Stimulated activated CD8-positive, alpha-beta memory T cell treated with anti-CD3 and anti-CD28 coated beads, Interleukin-15, amount 100 ng/mL, for 1 hour (primary cell): Measurements from ENCODE around the gene PCBD2.
"Not testable (repeated sequence)": the region's sequence is repeated elsewhere in the genome, so short reads cannot be mapped to it uniquely, and the experiment has no call there.

ENCODE experiments used
- DNase-seq: peaks from one replicate; pipeline ENCODE4 v3.0.0-alpha.2; 2020; ENCODE audit warnings: low read depth

The PCBD2 gene

GRCh38 chr5:134904610-134905245 is at the start of gene PCBD2:
TSS of gene PCBD2 (plus strand) at chr5:134905131. CDS start at chr5:134905140, 9 bp downstream.
- DNase-seq = peak; percentile 82

DNA sequence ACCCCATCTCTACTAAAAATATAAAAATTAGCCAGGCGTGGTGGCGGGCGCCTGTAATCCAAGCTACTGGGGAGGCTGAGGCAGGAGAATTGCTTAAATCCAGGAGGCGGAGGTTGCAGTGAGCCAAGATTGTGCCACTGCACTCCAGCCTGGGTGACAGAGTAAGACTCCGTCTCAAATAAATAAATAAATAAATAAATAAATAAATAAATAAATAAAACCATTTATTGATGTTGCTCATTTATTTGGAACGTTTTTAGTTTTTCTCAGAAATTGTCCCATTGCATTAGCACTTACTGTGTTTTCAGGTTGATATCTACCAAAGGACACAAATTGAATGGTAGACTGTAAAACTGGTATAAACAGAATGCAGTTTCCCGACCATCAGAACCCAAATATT is 48.5 kb upstream of the PCBD2 start:
- DNase-seq = not testable (repeated sequence)

DNA sequence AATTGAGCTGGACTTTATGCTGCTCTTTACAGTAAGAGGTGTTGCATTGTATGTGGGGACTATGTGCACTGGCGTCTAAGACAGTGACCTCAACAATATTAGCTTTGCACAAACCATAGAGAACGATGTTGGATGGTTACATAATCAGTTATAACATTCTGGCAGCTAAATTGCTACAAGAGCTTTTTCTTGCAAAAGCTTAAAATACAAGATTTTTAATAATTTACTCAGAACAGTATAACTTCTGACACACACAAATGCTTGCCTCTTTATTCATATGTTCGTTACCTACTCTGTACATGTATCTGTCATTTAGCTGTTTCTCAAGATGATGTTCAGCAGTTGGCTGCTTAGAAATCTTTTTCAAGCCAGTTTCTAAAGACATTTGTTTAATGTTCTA is 47.5 kb upstream of the PCBD2 start:
- DNase-seq = no peak

DNA sequence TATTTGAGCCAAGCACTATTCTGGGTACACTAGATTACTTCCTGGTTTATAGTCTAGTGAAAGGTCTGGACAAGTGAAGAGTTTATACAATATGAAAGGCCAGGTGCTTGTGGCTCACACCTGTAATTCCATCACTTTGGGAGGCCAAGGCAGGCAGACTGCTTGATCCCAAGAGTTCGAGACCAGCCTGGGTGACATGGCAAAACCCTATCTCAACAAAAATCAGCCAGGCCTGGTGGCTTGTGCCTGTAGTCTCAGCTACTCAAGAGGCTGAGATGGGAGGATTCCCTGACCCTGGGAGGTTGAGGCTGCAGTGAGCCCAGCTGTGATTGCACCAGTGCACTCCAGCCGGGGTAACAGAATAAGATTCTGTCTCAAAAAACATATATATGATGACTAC is 40.2 kb upstream of the PCBD2 start:
- no peak for DNase-seq

GRCh38 chr5:134873494-134873893 is 31.4 kb upstream of the PCBD2 start:
- DNase-seq = no peak

DNA sequence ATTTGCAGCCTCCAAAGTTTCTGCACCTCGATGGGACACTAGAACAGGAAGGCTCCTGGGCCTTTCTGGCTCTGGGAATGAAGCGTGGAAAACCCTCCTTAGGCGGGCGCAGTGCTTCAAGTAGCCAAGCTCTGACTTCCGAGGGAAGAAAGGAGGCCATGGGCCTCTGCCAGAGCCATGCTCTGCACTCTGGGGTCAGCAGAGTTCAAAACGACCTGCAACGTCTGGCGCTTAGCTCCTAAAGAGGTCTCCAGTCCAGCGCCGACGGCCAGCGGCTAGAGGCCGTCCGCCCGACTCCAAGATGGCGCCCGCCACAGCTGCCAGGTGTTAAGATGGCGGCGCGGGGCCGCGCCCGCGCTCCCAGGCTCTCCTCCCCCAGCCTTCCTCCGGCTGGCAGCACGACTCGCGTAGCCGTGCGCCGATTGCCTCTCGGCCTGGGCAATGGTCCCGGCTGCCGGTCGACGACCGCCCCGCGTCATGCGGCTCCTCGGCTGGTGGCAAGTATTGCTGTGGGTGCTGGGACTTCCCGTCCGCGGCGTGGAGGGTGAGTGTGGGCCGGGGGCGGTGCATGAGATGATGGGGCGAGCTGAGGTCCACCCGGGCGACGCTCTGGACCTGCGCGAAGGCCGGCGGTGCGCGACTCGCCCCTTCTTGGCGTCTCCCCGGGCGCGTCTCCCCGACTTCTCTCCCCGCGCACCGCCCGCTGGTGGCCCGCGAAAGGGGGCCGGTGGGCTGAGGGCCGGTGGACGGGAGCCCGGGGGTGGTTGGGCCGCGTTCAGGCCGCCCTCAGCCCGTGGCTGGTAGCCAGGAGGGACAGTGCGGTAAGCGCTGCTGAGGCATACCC is 30.7 kb upstream of the PCBD2 start, which contains the start of gene TXNDC15:
TXNDC15 (plus strand) TSS at position 385 of the 844 bp plus-strand sequence; CDS start at position 442, 57 bp downstream.
- peak; percentile 55 for DNase-seq

- no peak for DNase-seq
These were observed 29.9 kb upstream of the PCBD2 start for GRCh38 chr5:134874831-134875655.

GRCh38 chr5:134877159-134877558 is 27.8 kb upstream of the PCBD2 start:
- DNase-seq = no peak

DNA sequence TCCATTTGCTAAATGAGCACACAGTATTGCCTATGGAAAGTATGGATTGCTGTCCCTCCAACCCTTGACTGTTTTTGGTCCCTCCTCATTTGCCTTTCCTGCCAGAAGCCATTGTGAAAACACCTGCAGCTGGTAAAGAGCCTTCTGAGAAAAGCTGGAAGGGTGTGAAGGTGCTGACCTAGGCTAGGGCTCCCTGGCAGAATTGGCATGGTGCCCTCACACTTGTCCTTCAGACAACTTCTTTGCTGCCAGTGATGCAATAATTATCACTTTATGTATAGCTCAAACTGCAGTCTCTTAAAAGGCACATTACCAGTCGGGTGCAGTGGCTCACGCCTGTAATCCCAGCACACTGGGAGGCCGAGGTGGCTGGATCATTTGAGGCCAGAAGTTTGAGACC is 26.5 kb upstream of the PCBD2 start:
- no peak for DNase-seq

DNA sequence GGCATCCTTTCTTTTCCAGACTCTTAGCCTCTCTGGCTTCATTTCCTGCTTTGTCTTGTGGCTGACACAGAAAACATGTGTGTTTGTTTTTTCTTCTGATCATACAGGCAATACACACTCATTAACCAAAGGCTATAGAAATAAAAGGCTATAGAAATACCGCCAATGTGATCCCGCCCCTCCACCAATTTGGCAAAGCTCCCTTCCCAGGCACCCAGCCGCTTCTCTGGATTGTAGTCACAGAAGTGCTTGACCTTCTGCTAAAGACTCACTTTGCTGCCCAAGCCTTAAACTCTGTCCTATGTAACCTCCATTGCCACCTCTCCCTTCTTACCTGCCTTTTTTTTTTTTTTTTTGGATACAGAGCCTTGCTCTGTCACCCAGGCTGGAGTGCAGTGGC is 25.5 kb upstream of the PCBD2 start:
- DNase-seq = no peak

- not testable (repeated sequence) for DNase-seq
These were observed 24.0 kb upstream of the PCBD2 start for GRCh38 chr5:134880937-134881336.

DNA sequence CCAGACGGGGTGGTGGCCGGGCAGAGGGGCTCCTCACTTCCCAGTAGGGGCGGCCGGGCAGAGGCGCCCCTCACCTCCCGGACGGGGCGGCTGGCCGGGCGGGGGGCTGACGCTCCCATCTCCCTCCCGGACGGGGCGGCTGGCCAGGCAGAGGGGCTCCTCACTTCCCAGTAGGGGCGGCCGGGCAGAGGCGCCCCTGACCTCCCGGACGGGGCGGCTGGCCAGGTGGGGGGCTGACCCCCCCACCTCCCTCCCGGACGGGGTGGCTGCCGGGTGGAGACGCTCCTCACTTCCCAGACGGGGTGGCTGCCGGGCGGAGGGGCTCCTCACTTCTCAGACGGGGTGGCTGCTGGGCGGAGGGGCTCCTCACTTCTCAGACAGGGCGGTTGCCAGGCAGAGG is 23.2 kb upstream of the PCBD2 start:
- DNase-seq = not testable (repeated sequence)

GRCh38 chr5:134887593-134888159 is 17.3 kb upstream of the PCBD2 start:
- DNase-seq = no peak

DNA sequence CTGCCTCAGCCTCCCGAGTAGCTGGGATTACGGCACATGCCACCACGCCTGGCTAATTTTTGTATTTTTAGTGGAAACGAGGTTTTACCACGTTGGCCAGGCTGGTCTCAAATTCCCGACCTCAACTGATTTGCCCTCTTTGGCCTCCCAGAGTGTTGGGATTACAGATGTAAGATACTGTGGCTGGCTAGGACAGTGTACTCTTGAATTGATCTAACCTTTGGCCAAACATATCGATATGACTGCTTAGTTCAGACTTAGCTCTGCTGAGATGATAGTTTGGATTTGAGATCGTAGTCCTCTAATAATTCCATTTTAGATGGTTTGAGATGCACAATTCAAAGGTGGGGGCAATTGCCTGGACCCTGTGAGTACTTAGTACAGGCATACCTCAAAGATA is 15.6 kb upstream of the PCBD2 start:
- DNase-seq = no peak

GRCh38 chr5:134891473-134891872 is 13.5 kb upstream of the PCBD2 start:
- DNase-seq = no peak

DNA sequence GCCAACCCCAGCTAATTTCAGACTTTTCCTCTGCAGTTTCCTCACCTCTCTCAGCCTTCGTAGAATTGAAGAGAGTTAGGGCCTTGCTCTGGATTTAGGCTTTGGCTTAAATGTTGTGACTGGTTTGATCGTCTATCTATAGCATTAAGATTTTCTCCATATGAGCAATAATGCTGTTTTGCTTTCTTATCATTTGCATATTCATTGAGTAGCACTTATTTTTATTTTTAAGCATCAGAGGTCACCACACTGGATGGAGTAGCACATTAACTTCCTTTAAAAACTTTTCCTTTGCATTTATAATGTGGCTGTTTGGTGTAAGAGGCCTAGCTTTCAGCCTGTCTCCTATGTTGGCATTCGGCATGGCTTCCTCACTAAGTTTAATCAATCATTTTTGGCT is 12.6 kb upstream of the PCBD2 start:
- no peak for DNase-seq

- DNase-seq = no peak
These were observed 12.0 kb upstream of the PCBD2 start for GRCh38 chr5:134892926-134893325.

GRCh38 chr5:134893748-134894505 is 11.0 kb upstream of the PCBD2 start:
- DNase-seq = no peak

GRCh38 chr5:134902071-134902801 is 2.7 kb upstream of the PCBD2 start:
- no peak for DNase-seq

- DNase-seq = peak; percentile 18
These were observed 490 bp downstream of the PCBD2 start for GRCh38 chr5:134905246-134905996.
